ENCODE data around the gene C2orf74. TPM values are rescaled to one million over a fixed set of nuclear protein-coding genes. Genes with fewer than 3 reads are reported as not detected.

The C2orf74 gene
- total RNA-seq = 10 to 100 TPM in 8 of 9 donors, 1 to 10 TPM in 1; 6.3 to 38.4 (median 29.4) TPM
- polyA plus RNA-seq = 10 to 100 TPM; 30.1 to 74.8 (median 46.2) TPM
- long read RNA-seq, donor 1, partial matches to known transcripts = 12 of 14 reads
- long read RNA-seq, donor 1, other reads (novel, unspliced or antisense) = 0 of 14 reads
- long read RNA-seq, donor 2, transcript C2orf74-202 (4 exons, 879 nt) = major isoform, 5 of 6 reads
- long read RNA-seq, donor 2, partial matches to known transcripts = 0 of 6 reads
- long read RNA-seq, donor 2, other reads (novel, unspliced or antisense) = 0 of 6 reads
- long read RNA-seq, donor 3, transcript C2orf74-202 (4 exons, 879 nt) = major isoform, 8 of 10 reads
- long read RNA-seq, donor 3, partial matches to known transcripts = 0 of 10 reads
- long read RNA-seq, donor 3, other reads (novel, unspliced or antisense) = 0 of 10 reads
- long read RNA-seq, donor 4, transcript C2orf74-202 (4 exons, 879 nt) = major isoform, 27 of 49 reads
- long read RNA-seq, donor 4, transcript C2orf74-204 (3 exons, 726 nt) = minor isoform, 5 of 49 reads
- long read RNA-seq, donor 4, partial matches to known transcripts = 5 of 49 reads
- long read RNA-seq, donor 4, other reads (novel, unspliced or antisense) = 12 of 49 reads
- long read RNA-seq, donor 5, transcript C2orf74-202 (4 exons, 879 nt) = major isoform, 13 of 34 reads
- long read RNA-seq, donor 5, partial matches to known transcripts = 1 of 34 reads
- long read RNA-seq, donor 5, other reads (novel, unspliced or antisense) = 16 of 34 reads
- long read RNA-seq, donor 6, transcript C2orf74-202 (4 exons, 879 nt) = major isoform, 28 of 51 reads
- long read RNA-seq, donor 6, transcript C2orf74-204 (3 exons, 726 nt) = minor isoform, 8 of 51 reads
- long read RNA-seq, donor 6, partial matches to known transcripts = 4 of 51 reads
- long read RNA-seq, donor 6, other reads (novel, unspliced or antisense) = 11 of 51 reads
- long read RNA-seq, donor 7, partial matches to known transcripts = 0 of 4 reads
- long read RNA-seq, donor 7, other reads (novel, unspliced or antisense) = 0 of 4 reads
- long read RNA-seq, donor 8, partial matches to known transcripts = 5 of 9 reads
- long read RNA-seq, donor 8, other reads (novel, unspliced or antisense) = 0 of 9 reads
- long read RNA-seq, donor 9, transcript C2orf74-202 (4 exons, 879 nt) = major isoform, 5 of 14 reads
- long read RNA-seq, donor 9, partial matches to known transcripts = 7 of 14 reads
- long read RNA-seq, donor 9, other reads (novel, unspliced or antisense) = 0 of 14 reads
- long read RNA-seq, donor 10, partial matches to known transcripts = 0 of 3 reads
- long read RNA-seq, donor 10, other reads (novel, unspliced or antisense) = 0 of 3 reads

GRCh38 chr2:61161888-61162287 is at the start of gene C2orf74:
Gene C2orf74, plus strand, starts transcription at chr2:61162188. Its CDS starts 327 bp downstream, at chr2:61162515.
- no peak for TF ChIP-seq POLR2A (IDR thresholded peaks at IDR 0.05)
- TF ChIP-seq, protein P1, sequence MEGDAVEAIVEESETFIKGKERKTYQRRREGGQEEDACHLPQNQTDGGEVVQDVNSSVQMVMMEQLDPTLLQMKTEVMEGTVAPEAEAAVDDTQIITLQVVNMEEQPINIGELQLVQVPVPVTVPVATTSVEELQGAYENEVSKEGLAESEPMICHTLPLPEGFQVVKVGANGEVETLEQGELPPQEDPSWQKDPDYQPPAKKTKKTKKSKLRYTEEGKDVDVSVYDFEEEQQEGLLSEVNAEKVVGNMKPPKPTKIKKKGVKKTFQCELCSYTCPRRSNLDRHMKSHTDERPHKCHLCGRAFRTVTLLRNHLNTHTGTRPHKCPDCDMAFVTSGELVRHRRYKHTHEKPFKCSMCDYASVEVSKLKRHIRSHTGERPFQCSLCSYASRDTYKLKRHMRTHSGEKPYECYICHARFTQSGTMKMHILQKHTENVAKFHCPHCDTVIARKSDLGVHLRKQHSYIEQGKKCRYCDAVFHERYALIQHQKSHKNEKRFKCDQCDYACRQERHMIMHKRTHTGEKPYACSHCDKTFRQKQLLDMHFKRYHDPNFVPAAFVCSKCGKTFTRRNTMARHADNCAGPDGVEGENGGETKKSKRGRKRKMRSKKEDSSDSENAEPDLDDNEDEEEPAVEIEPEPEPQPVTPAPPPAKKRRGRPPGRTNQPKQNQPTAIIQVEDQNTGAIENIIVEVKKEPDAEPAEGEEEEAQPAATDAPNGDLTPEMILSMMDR (IDR thresholded peaks at IDR 0.05) = no peak
- peaks cover 0 to 34% of the 10 kb centered on the region in 2 donors for H3K36me3 ChIP-seq (replicated peaks in 1 of 2)
- H3K27ac ChIP-seq = no peak within 1 kb of the TSS
- peak in 1 of 7 donors; percentile 36 for DNase-seq
- 95 to 97% (median 96%) methylated on average over 5 of the region's 5 CpGs for WGBS, 4 donors
- H3K4me3 ChIP-seq = no peak within 1 kb of the TSS
- H3K27me3 ChIP-seq = no peaks in the 10 kb centered on the region
- no peaks in the 10 kb centered on the region for H3K4me1 ChIP-seq (replicated peaks in 1 of 2)
- intact Hi-C loops (cut with DNase I) = no loop called here
- no peaks in the 10 kb centered on the region for H3K9me3 ChIP-seq (replicated peaks in 1 of 3)

DNA sequence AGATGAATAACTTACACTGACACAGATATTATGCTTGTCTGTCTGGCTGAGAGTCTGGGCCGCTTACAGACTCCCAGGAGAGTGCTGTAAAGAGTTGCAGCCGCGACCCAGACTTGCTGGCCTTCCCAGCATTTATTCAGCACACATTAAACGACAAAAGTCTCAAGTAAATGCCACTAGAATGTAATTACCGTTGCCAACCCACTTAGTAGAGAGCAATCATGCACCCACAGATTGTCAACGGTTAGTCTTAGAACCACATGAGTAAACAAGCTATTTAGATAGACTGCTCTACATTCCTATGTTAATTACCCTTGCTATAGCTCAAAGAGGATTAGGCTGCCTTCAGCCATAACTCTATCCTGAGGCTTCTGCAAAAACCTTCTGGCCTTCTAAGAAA is 47.8 kb upstream of the C2orf74 start:
- Histone ChIP-seq H3K27ac (no peak overlapping the region), H3K4me3 (no peak overlapping the region), H3K9me3 (replicated peaks in 1 of 3) (no peaks in the 10 kb centered on the region), H3K4me1 (replicated peaks in 1 of 2) (no peaks in the 10 kb centered on the region), H3K27me3 (no peaks in the 10 kb centered on the region), H3K36me3 (replicated peaks in 1 of 2) (peaks cover 0 to 4% of the 10 kb centered on the region in 2 donors)
- TF ChIP-seq, protein P1 (IDR thresholded peaks at IDR 0.05) = no peak
- no peak for TF ChIP-seq POLR2A (IDR thresholded peaks at IDR 0.05)
- 82 to 84% (median 83%) methylated on average over 6 of the region's 6 CpGs for WGBS, 4 donors
- intact Hi-C loops (cut with DNase I) = no loop called here
- DNase-seq = no peak

DNA sequence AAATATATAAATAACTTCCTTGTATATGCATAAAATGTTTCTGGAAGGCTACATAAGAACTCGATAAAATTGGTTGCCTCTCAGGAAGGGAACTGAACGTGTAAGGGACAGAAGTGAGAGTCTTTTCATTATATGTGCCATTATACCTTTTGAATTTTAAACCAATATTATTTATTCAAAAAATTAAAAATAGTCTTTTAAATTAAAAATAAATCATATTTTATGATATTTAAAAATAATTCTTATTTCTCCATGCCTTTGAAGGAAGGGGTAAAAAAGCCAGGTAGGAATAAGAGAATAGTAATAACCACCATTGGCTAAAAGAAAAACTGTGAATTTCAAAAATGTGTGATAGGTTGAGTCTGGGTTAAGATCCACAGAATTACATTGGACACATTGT is 45.7 kb upstream of the C2orf74 start:
- no peak for TF ChIP-seq POLR2A (IDR thresholded peaks at IDR 0.05)
- TF ChIP-seq, protein P1 (IDR thresholded peaks at IDR 0.05) = no peak
- H3K9me3 ChIP-seq (replicated peaks in 1 of 3) = no peaks in the 10 kb centered on the region
- H3K27ac ChIP-seq = no peak overlapping the region
- H3K4me3 ChIP-seq = no peak overlapping the region
- intact Hi-C loops (cut with DNase I) = no loop called here
- WGBS, 4 donors = 92 to 98% (median 94%) methylated on average over 2 of the region's 2 CpGs
- DNase-seq = no peak
- H3K27me3 ChIP-seq = no peaks in the 10 kb centered on the region
- H3K36me3 ChIP-seq (replicated peaks in 1 of 2) = no peaks in the 10 kb centered on the region
- no peaks in the 10 kb centered on the region for H3K4me1 ChIP-seq (replicated peaks in 1 of 2)
